ENCODE results near the gene TRIAP1.

Gene TRIAP1

GRCh38 chr12:120432772-120433525 lies 13.2 kb downstream of the TRIAP1 start:
- Histone ChIP-seq H3K9me3 (ENCODE audit: control insufficient read depth, low read length) (no peaks in the 10 kb centered on the region), H3K4me3 (ENCODE audit: insufficient read depth, low read depth, low read length, poor library complexity, severe bottlenecking) (no peak overlapping the region), H3K27ac (ENCODE audit: insufficient read depth, low read length, poor library complexity, severe bottlenecking) (no peak overlapping the region), H3K27me3 (replicated peaks; ENCODE audit: control insufficient read depth, insufficient read depth, low read length, poor library complexity, severe bottlenecking) (peaks cover 3% of the 10 kb centered on the region), H3K4me1 (ENCODE audit: control insufficient read depth, insufficient read depth, low read length, poor library complexity, severe bottlenecking) (no peaks in the 10 kb centered on the region), H3K36me3 (ENCODE audit: control insufficient read depth, insufficient read depth, low read length) (no peaks in the 10 kb centered on the region)
- DNase-seq = no peak

- Histone ChIP-seq H3K4me1 (ENCODE audit: control insufficient read depth, insufficient read depth, low read length, poor library complexity, severe bottlenecking) (no peaks in the 10 kb centered on the region), H3K9me3 (ENCODE audit: control insufficient read depth, low read length) (no peaks in the 10 kb centered on the region), H3K4me3 (ENCODE audit: insufficient read depth, low read depth, low read length, poor library complexity, severe bottlenecking) (no peak overlapping the region), H3K36me3 (ENCODE audit: control insufficient read depth, insufficient read depth, low read length) (no peaks in the 10 kb centered on the region), H3K27ac (ENCODE audit: insufficient read depth, low read length, poor library complexity, severe bottlenecking) (no peak overlapping the region), H3K27me3 (replicated peaks; ENCODE audit: control insufficient read depth, insufficient read depth, low read length, poor library complexity, severe bottlenecking) (peaks cover 3% of the 10 kb centered on the region)
- DNase-seq = no peak
Measured at GRCh38 chr12:120429368-120429767, 16.8 kb downstream of the TRIAP1 start.

GRCh38 chr12:120428597-120429229 lies 17.5 kb downstream of the TRIAP1 start:
- H3K27me3 ChIP-seq (replicated peaks; ENCODE audit: control insufficient read depth, insufficient read depth, low read length, poor library complexity, severe bottlenecking) = peaks cover 3% of the 10 kb centered on the region
- no peak overlapping the region for H3K4me3 ChIP-seq (ENCODE audit: insufficient read depth, low read depth, low read length, poor library complexity, severe bottlenecking)
- no peak for DNase-seq
- H3K4me1 ChIP-seq (ENCODE audit: control insufficient read depth, insufficient read depth, low read length, poor library complexity, severe bottlenecking) = no peaks in the 10 kb centered on the region
- no peaks in the 10 kb centered on the region for H3K9me3 ChIP-seq (ENCODE audit: control insufficient read depth, low read length)
- H3K27ac ChIP-seq (ENCODE audit: insufficient read depth, low read length, poor library complexity, severe bottlenecking) = no peak overlapping the region
- H3K36me3 ChIP-seq (ENCODE audit: control insufficient read depth, insufficient read depth, low read length) = no peaks in the 10 kb centered on the region

- no peaks in the 10 kb centered on the region for H3K4me1 ChIP-seq (ENCODE audit: control insufficient read depth, insufficient read depth, low read length, poor library complexity, severe bottlenecking)
- H3K9me3 ChIP-seq (ENCODE audit: control insufficient read depth, low read length) = no peaks in the 10 kb centered on the region
- no peak overlapping the region for H3K4me3 ChIP-seq (ENCODE audit: insufficient read depth, low read depth, low read length, poor library complexity, severe bottlenecking)
- H3K27me3 ChIP-seq (replicated peaks; ENCODE audit: control insufficient read depth, insufficient read depth, low read length, poor library complexity, severe bottlenecking) = no peaks in the 10 kb centered on the region
- no peaks in the 10 kb centered on the region for H3K36me3 ChIP-seq (ENCODE audit: control insufficient read depth, insufficient read depth, low read length)
- no peak overlapping the region for H3K27ac ChIP-seq (ENCODE audit: insufficient read depth, low read length, poor library complexity, severe bottlenecking)
- no peak for DNase-seq
Measured at GRCh38 chr12:120425797-120426196, 20.4 kb downstream of the TRIAP1 start.

GRCh38 chr12:120422892-120423456 lies 23.2 kb downstream of the TRIAP1 start:
- H3K9me3 ChIP-seq (ENCODE audit: control insufficient read depth, low read length) = no peaks in the 10 kb centered on the region
- H3K36me3 ChIP-seq (ENCODE audit: control insufficient read depth, insufficient read depth, low read length) = no peaks in the 10 kb centered on the region
- no peaks in the 10 kb centered on the region for H3K4me1 ChIP-seq (ENCODE audit: control insufficient read depth, insufficient read depth, low read length, poor library complexity, severe bottlenecking)
- no peak overlapping the region for H3K4me3 ChIP-seq (ENCODE audit: insufficient read depth, low read depth, low read length, poor library complexity, severe bottlenecking)
- H3K27ac ChIP-seq (ENCODE audit: insufficient read depth, low read length, poor library complexity, severe bottlenecking) = no peak overlapping the region
- no peak for DNase-seq
- no peaks in the 10 kb centered on the region for H3K27me3 ChIP-seq (replicated peaks; ENCODE audit: control insufficient read depth, insufficient read depth, low read length, poor library complexity, severe bottlenecking)

GRCh38 chr12:120421701-120422100 lies 24.5 kb downstream of the TRIAP1 start:
- DNase-seq = no peak
- H3K36me3 ChIP-seq (ENCODE audit: control insufficient read depth, insufficient read depth, low read length) = no peaks in the 10 kb centered on the region
- H3K27ac ChIP-seq (ENCODE audit: insufficient read depth, low read length, poor library complexity, severe bottlenecking) = no peak overlapping the region
- no peaks in the 10 kb centered on the region for H3K4me1 ChIP-seq (ENCODE audit: control insufficient read depth, insufficient read depth, low read length, poor library complexity, severe bottlenecking)
- no peaks in the 10 kb centered on the region for H3K27me3 ChIP-seq (replicated peaks; ENCODE audit: control insufficient read depth, insufficient read depth, low read length, poor library complexity, severe bottlenecking)
- no peaks in the 10 kb centered on the region for H3K9me3 ChIP-seq (ENCODE audit: control insufficient read depth, low read length)
- H3K4me3 ChIP-seq (ENCODE audit: insufficient read depth, low read depth, low read length, poor library complexity, severe bottlenecking) = no peak overlapping the region

GRCh38 chr12:120417917-120418580 lies 28.1 kb downstream of the TRIAP1 start:
- Histone ChIP-seq H3K9me3 (ENCODE audit: control insufficient read depth, low read length) (no peaks in the 10 kb centered on the region), H3K36me3 (ENCODE audit: control insufficient read depth, insufficient read depth, low read length) (no peaks in the 10 kb centered on the region), H3K4me3 (ENCODE audit: insufficient read depth, low read depth, low read length, poor library complexity, severe bottlenecking) (no peak overlapping the region), H3K4me1 (ENCODE audit: control insufficient read depth, insufficient read depth, low read length, poor library complexity, severe bottlenecking) (no peaks in the 10 kb centered on the region), H3K27me3 (replicated peaks; ENCODE audit: control insufficient read depth, insufficient read depth, low read length, poor library complexity, severe bottlenecking) (no peaks in the 10 kb centered on the region), H3K27ac (ENCODE audit: insufficient read depth, low read length, poor library complexity, severe bottlenecking) (no peak overlapping the region)
- no peak for DNase-seq

GRCh38 chr12:120416490-120417216 lies 29.5 kb downstream of the TRIAP1 start:
- Histone ChIP-seq H3K27me3 (replicated peaks; ENCODE audit: control insufficient read depth, insufficient read depth, low read length, poor library complexity, severe bottlenecking) (no peaks in the 10 kb centered on the region), H3K4me1 (ENCODE audit: control insufficient read depth, insufficient read depth, low read length, poor library complexity, severe bottlenecking) (no peaks in the 10 kb centered on the region), H3K4me3 (ENCODE audit: insufficient read depth, low read depth, low read length, poor library complexity, severe bottlenecking) (no peak overlapping the region), H3K9me3 (ENCODE audit: control insufficient read depth, low read length) (no peaks in the 10 kb centered on the region), H3K36me3 (ENCODE audit: control insufficient read depth, insufficient read depth, low read length) (no peaks in the 10 kb centered on the region), H3K27ac (ENCODE audit: insufficient read depth, low read length, poor library complexity, severe bottlenecking) (no peak overlapping the region)
- DNase-seq = no peak

- Histone ChIP-seq H3K27ac (ENCODE audit: insufficient read depth, low read length, poor library complexity, severe bottlenecking) (no peak overlapping the region), H3K4me1 (ENCODE audit: control insufficient read depth, insufficient read depth, low read length, poor library complexity, severe bottlenecking) (no peaks in the 10 kb centered on the region), H3K9me3 (ENCODE audit: control insufficient read depth, low read length) (no peaks in the 10 kb centered on the region), H3K27me3 (replicated peaks; ENCODE audit: control insufficient read depth, insufficient read depth, low read length, poor library complexity, severe bottlenecking) (no peaks in the 10 kb centered on the region), H3K4me3 (ENCODE audit: insufficient read depth, low read depth, low read length, poor library complexity, severe bottlenecking) (no peak overlapping the region), H3K36me3 (ENCODE audit: control insufficient read depth, insufficient read depth, low read length) (no peaks in the 10 kb centered on the region)
- no peak for DNase-seq
Measured at GRCh38 chr12:120413901-120414695, 32.1 kb downstream of the TRIAP1 start.

Measured in effector memory CD4-positive, alpha-beta T cell (primary cell).